ENCODE data around the gene IL17RC. TPM values are rescaled to one million over a fixed set of nuclear protein-coding genes. Genes with fewer than 3 reads are reported as not detected.
"Not testable (repeated sequence)": the region's sequence is repeated elsewhere in the genome, so short reads cannot be mapped to it uniquely, and the experiment has no call there.

Gene IL17RC
- total and polyA plus RNA-seq, 2 donors (not counting 3 experiments of a cell fraction or from before 2014, with no cell fraction given), result 18.7 to 19.9 TPM

DNA sequence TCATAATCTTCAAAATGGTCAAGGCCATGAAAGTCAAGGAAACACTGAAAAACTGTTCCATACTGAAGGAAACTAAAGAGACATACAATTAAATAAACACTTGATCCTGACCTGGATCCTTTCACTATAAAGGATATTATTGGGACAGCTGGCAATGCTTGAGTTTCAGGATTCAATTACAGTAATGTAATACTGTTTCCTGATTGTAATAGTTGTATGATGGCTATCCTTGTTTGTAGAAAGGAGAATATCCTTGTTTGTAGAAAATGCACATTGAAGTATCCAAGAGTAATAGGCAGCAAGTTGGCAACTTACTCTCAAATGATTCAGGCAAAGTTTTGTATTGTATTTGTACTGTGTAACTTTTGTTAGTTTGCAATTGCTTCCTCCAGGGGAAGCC is 41.5 kb upstream of the IL17RC start:
- intact Hi-C loops (cut with micrococcal nuclease) (no loop called here), dilution Hi-C loops (cut with MboI; ENCODE audit: extremely low pct_ligation_motif_present, low sequenced_read_pairs) (no loop called here)
- Histone ChIP-seq H2AFZ (ENCODE audit: low read depth, low read length) (no peak overlapping the region), H3K27me3 (ENCODE audit: control insufficient read depth in 2 of 2, insufficient read depth in 2 of 2, low read length in 2 of 2) (no peaks in the 10 kb centered on the region), H3K4me2 (ENCODE audit: insufficient read depth, low read length) (no peak overlapping the region), H3K9me3 (replicated peaks; ENCODE audit: control insufficient read depth, insufficient read depth, low read length) (no peaks in the 10 kb centered on the region), H3K4me3 (replicated peaks in 1 of 3; ENCODE audit: insufficient read depth in 1 of 3, low read depth in 1 of 3, low read length in 3 of 3) (no peak overlapping the region), H3K36me3 (ENCODE audit: control insufficient read depth in 2 of 2, extremely low read depth in 1 of 2, insufficient read depth in 2 of 2, low read length in 2 of 2) (no peaks in the 10 kb centered on the region), H4K20me1 (replicated peaks; ENCODE audit: control insufficient read depth, extremely low read depth, insufficient read depth, low read length) (no peaks in the 10 kb centered on the region), H3K79me2 (ENCODE audit: control insufficient read depth, insufficient read depth, low read length) (no peaks in the 10 kb centered on the region), H3K4me1 (ENCODE audit: control insufficient read depth, extremely low read depth, insufficient read depth, low read length) (no peaks in the 10 kb centered on the region), H3K9me1 (replicated peaks; ENCODE audit: control insufficient read depth, extremely low read depth, insufficient read depth, low read length) (no peaks in the 10 kb centered on the region), H3K9ac (replicated peaks; ENCODE audit: extremely low read depth, insufficient read depth, low read length) (no peak overlapping the region), H3K27ac (ENCODE audit: insufficient read depth, low read depth, low read length) (no peak overlapping the region)
- ChIA-PET POLR2A (no interaction called here), CTCF (interaction anchor here (0.8 kb wide), 1 partner anchor 17 kb away, joined by 3 read pairs; no protein-coding TSS in a partner anchor)
- no peak for TF ChIP-seq JUN (IDR thresholded peaks at IDR 0.05; ENCODE audit: borderline replicate concordance, insufficient read depth, insufficient read length, low read depth)
- BruUV-seq (replicated peaks), result no TSS peak
- FAIRE-seq (no peak), DNase-seq (ENCODE audit: low read depth, low spot score) (no peak)

DNA sequence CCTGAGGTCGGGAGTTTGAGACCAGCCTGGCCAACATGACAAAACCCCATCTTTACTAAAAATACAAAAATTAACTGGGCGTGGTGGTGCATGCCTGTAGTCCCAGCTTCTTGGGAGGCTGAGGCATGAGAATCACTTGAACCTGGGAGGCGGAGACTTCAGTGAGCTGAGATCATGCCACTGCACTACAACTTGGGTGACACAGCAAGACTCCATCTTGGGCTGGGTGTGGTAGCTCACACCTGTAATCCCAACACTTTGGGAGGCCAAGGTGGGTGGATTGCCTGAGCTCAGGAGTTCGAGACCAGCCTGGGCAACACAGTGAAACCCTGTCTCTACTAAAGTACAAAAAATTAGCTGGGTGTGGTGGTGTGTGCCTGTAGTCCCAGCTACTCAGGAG is 40.6 kb upstream of the IL17RC start:
- H3K27ac ChIP-seq (ENCODE audit: insufficient read depth, low read depth, low read length); H3K27me3 ChIP-seq (ENCODE audit: control insufficient read depth in 2 of 2, insufficient read depth in 2 of 2, low read length in 2 of 2); H3K36me3 ChIP-seq (ENCODE audit: control insufficient read depth in 2 of 2, extremely low read depth in 1 of 2, insufficient read depth in 2 of 2, low read length in 2 of 2); intact Hi-C loops (cut with micrococcal nuclease); FAIRE-seq; BruUV-seq (replicated peaks); H3K9me1 ChIP-seq (replicated peaks; ENCODE audit: control insufficient read depth, extremely low read depth, insufficient read depth, low read length); H3K4me2 ChIP-seq (ENCODE audit: insufficient read depth, low read length); H3K4me3 ChIP-seq (replicated peaks in 1 of 3; ENCODE audit: insufficient read depth in 1 of 3, low read depth in 1 of 3, low read length in 3 of 3); POLR2A ChIA-PET; H3K4me1 ChIP-seq (ENCODE audit: control insufficient read depth, extremely low read depth, insufficient read depth, low read length); H3K9me3 ChIP-seq (replicated peaks; ENCODE audit: control insufficient read depth, insufficient read depth, low read length); H4K20me1 ChIP-seq (replicated peaks; ENCODE audit: control insufficient read depth, extremely low read depth, insufficient read depth, low read length); H3K9ac ChIP-seq (replicated peaks; ENCODE audit: extremely low read depth, insufficient read depth, low read length); H3K79me2 ChIP-seq (ENCODE audit: control insufficient read depth, insufficient read depth, low read length); H2AFZ ChIP-seq (ENCODE audit: low read depth, low read length); DNase-seq (ENCODE audit: low read depth, low spot score); dilution Hi-C loops (cut with MboI; ENCODE audit: extremely low pct_ligation_motif_present, low sequenced_read_pairs): not testable (repeated sequence)
- CTCF ChIA-PET, result interaction anchor here (0.9 kb wide), 1 partner anchor 18 kb away, joined by 6 read pairs; no protein-coding TSS in a partner anchor

All from endothelial cell of umbilical vein (primary cell).